HPDE6-E6E7 (cell line): Measurements from ENCODE around the gene LRRK1.

Experiments used
- DNase-seq: peaks from one replicate; pipeline ENCODE4 v3.0.0; 2011; ENCODE audit warnings: missing footprints; ENCODE audit errors: extremely low spot score

The LRRK1 gene

GRCh38 chr15:101042320-101042719 lies 123.2 kb downstream of the LRRK1 start:
- no peak for DNase-seq

- no peak for DNase-seq
Measured at GRCh38 chr15:101043011-101043410, 123.9 kb downstream of the LRRK1 start.

DNA sequence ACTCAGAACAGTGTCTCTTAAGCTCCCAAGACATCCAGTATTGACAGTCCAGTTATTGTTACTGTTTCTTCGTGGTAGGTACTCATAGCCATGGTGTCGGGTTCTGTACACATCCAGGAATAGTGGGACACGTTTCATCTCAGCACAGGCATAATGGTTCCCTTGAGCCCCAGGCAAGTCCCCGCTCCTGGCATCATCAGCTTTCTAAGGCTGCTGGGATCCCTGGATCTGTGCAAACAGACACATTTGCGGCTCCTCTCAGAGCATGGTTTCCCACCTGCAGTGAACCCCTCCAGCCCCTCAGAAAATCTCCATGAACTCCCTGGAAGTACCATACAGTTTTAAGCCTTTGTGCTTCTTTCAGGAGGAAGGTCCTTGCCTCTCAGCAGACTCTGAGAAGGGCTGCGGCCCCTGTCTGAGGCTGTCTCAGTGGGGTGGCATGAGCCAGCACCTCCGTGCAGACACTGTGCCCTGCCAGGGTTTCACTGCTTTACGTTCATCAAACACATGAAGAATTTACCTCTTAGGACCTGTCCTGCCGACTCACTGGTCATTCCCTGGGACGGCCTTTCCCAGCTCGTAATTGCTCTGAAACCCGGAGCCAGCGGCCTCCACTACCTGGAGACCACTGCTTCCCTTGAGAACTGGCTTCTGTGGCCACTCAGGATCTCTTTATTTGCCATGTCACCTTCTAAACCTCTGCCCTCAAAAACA lies 124.9 kb downstream of the LRRK1 start:
- no peak for DNase-seq

DNA sequence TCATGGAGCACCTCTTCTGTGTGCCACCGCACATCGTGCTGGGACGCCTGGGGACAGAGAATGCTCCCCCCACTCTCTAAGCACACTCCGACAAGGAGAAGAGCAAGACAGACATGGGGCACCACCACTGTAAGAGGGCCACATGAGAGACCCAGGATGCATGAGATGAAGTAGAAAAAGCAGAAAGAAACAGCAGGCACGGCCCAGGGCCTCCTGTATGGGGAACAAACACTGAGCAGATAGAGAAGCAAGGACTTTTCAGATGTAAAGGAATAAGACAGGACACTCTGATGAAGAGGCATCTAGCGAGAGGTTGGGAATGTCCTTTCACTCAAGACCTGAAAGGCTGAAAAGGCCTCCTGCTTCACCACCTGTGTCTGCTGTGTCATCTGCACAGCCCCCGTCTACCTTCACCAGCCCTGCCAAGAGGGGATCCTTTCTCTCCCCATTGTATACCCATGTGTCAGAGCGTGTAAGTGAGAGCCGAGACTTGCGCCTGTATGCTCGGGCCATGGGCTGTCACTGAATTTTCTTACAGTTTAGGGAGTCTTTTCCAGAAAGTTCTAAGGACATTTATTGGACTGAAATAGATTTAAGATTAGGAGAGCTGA lies 125.6 kb downstream of the LRRK1 start:
- DNase-seq: no peak

GRCh38 chr15:101045236-101045646 lies 126.1 kb downstream of the LRRK1 start:
- DNase-seq: no peak

DNA sequence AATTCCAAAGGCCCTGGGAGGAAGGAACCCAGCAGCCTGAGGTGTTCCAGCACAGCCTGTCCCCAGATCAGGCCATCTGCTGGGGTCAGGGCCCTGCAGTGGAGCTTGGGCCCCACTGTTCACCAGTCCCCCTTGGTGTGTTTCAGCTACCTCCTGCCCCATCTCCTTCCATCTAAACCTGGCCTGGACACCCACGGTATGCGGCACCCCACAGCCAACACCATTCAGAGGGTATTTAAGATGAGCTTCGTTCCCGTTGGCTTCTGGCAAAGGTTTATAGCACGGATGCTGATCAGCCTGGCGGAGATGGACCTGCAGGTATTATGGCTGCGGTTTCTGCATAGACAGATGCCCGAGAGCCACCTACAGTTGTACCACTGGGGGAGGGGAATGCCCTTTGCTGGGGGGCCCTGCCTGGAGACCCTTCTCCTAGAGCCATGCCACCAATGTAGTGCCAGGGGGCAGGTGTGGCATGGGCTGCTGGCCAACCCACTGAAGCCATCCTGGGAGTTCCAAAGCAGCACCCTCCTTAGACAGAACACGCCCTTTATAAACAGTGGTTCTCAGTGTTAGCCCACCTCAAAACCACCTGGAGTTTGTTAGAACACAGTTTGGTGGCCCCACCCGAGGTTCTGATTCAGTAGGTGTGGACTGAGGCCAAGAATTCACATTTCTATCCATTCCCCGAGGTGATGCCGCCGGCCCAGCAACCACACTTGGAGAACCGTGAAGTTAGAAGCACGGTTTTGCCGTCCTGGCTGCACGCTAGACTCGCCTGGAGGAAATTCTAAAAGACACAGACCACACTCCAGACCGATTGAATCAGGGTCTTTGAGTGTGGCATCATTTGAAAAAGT lies 126.9 kb downstream of the LRRK1 start:
- no peak for DNase-seq

GRCh38 chr15:101046826-101047225 lies 127.7 kb downstream of the LRRK1 start:
- DNase-seq: no peak

DNA sequence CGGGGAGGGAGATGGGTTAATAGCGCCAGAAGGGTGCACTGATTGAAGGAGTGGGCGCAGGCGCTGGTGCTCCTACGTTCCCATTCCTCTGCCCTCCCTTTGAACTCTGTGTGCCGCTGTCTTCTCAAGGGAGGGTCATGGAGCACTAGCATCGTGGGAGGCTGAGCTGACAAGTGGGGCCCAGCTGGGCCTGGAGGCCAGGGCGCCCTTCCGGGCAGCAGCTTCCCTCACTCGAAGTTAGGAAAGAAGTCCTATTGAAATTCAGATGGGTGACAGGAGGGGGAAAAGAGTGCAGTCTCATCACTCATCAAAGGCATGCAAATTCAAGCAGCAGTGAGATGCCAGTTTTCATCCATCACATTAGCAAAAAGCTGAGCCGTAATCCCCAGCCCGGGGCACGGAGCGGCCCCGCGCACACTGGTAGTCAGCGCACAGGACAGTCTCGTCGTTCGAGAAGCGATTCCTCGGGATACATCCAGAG lies 128.2 kb downstream of the LRRK1 start:
- DNase-seq: no peak

DNA sequence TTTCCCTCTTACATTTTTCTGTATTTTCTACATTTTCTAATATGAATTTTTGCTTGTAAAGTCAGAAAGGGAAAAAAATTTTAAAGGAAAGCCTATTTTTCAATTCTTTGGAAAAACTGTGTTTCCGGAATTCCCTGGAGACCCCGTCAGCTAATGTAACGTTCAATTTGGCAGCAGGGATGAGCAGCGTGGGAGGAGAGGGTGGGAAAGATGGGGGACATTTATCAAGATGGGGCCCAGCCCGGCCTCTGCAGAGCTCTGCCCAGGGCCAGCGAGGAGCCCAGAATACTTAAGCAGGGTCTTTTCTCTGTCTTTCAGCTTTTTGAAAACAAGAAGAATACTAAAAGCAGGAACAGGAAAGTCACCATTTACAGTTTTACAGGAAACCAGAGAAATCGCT lies 129.0 kb downstream of the LRRK1 start:
- DNase-seq: no peak

- DNase-seq: no peak
Measured at GRCh38 chr15:101048581-101049030, 129.4 kb downstream of the LRRK1 start.

- DNase-seq: no peak
Measured at GRCh38 chr15:101049282-101049681, 130.1 kb downstream of the LRRK1 start.

- no peak for DNase-seq
Measured at GRCh38 chr15:101049856-101050622, 130.9 kb downstream of the LRRK1 start.

DNA sequence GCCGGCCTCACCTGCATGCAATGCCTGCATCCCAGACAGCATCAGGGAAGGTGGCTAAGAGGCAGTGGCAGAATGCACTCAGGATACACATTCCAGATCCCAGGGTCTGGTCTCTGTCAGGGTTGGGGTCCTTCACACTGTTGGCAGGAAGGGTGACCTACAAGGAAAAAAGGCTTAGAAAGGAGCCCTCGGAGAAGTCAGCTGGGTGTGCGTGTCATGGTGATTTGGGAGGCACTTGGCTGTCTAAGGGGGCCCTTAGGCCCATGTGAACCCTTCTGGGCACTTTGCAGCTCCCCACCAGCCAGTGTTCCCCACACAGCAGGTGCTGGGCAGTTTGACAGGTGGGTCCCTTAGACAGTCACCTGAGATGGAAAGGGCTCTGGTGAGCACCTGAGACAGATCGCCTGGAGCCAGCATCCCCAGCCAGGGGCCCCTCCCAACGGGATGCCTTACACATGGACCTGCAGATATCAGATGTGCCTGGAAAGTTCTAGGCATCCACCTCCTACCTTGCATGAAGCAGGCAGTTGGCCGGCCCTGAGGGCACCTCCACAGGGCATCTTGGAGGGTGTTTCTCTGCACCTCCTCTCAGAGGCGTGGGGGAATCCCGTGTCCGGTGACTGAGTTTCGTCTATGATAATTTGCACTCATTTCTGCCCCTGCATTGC lies 131.6 kb downstream of the LRRK1 start:
- DNase-seq: no peak

DNA sequence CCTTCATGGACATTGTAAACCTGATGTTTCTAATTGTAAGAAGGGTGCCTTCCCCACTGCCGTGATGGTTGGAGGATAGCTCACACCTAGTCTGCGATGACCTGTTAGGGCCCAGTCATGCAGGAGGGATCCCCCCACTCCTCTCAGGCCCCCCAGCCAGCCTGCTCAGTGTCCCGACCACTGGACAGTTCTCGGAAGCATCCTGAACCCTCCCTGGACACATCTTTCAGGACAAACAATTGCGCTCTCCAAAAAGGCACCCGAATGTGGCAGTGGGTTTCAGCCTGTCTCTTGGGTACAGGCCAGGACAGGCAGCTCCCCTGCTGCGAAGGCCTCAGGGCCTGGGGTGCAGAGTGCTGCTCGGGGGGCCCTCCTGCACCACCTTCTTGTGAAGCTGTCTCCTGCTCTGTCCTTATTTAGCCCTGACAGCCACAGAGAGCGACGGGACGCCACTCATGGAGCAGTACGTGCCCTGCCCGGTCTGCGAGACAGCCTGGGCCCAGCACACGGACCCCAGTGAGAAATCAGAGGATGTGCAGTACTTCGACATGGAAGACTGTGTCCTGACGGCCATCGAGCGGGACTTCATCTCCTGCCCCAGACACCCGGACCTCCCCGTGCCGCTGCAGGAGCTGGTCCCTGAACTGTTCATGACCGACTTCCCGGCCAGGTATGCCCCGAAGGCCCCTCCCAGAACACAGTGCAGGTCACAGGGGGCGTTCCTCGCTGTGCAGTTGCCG lies 132.3 kb downstream of the LRRK1 start:
- no peak for DNase-seq

DNA sequence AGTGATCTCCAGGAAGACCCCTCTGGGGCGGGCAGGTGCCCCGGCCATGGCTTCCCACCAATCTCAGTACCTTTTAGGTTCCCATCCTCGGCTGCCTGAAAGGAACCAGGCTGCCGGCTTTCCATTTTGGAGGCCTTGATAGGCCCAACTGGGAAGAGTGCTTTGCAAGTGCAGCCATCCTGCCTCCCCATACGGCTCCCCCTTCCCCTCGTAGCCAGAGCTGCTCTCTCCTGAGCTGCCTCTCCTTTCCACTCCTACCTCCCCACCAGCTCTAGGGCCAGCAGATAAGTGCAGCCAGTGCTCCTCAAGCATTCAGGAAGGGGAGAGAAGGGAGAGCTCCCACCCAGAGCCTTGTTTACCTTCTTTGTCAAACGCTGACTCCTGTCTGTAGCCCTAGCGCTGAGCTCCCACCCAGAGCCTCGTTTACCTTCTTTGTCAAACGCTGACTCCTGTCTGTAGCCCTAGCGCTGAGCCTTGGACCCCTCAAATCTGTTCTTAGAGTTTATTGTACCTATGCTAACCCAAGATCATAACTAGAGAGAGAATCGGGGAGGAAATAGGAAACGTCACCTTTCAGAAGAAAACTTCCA lies 133.0 kb downstream of the LRRK1 start:
- no peak for DNase-seq

DNA sequence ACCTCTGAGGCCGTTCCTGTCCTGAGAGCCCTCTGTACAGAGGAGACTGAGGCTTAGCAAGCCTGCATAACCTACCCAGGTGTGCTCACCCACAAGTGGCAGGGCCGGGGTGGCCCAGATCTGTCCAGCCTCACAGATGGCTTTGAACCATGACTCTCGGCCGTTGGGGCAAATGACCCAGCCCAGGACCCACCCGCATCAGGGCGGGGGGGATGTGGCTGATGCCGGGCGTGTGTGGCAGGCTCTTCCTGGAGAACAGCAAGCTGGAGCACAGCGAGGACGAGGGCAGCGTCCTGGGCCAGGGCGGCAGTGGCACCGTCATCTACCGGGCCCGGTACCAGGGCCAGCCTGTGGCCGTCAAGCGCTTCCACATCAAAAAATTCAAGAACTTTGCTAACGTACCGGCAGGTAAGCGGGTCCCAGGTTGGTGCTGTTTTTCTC lies 133.5 kb downstream of the LRRK1 start:
- DNase-seq: no peak

- no peak for DNase-seq
Measured at GRCh38 chr15:101053261-101053660, 134.1 kb downstream of the LRRK1 start.

DNA sequence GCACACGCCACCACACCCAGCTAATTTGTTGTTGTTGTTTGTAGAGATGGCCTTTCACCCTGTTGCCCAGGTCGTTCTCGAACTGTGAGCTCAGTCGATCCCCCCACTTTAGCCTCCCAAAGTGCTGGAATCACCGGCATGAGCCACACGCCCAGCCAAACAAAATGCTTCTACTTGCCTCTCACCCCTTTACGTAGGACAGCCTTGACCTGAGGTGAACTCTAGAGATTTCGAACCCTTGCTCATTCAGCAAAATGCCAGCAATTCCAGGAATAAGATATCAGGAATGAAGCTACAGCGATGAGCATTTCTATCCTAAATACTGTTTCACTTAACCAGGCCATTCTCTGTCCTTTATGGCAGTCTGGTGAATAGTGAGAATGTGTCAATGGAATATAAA lies 135.0 kb downstream of the LRRK1 start:
- DNase-seq: no peak

DNA sequence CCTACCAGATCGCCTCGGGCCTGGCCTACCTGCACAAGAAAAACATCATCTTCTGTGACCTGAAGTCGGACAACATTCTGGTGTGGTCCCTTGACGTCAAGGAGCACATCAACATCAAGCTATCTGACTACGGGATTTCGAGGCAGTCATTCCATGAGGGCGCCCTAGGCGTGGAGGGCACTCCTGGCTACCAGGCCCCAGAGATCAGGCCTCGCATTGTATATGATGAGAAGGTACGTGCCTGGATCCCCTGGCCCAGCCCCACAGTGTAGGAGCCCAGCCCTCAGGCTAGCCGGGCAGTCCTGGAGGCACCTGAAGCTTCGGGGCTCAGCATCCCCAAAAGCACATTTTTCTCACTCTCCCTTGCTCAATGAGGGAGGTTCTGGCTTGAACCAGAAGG lies 135.8 kb downstream of the LRRK1 start:
- DNase-seq: no peak

- DNase-seq: no peak
Measured at GRCh38 chr15:101055411-101055810, 136.3 kb downstream of the LRRK1 start.
